Fibroblast of skin of abdomen (primary cell): Measurements from ENCODE around the gene MTA2.
"Not testable (repeated sequence)": the region's sequence is repeated elsewhere in the genome, so short reads cannot be mapped to it uniquely, and the experiment has no call there.

Experiments used
- DNase-seq: peaks from one replicate; pipeline ENCODE4 v3.0.0-alpha.2; 2013

The MTA2 gene

GRCh38 chr11:62592146-62592815, 9.4 kb downstream of the MTA2 start:
- DNase-seq, result no peak

- peak; percentile 99 for DNase-seq
Observed at GRCh38 chr11:62591448-62592145, 10.1 kb downstream of the MTA2 start, which contains the start of gene TUT1. TUT1 (minus strand) TSS chr11:62591523; CDS start chr11:62591485, 38 bp downstream.

GRCh38 chr11:62588966-62589637, 12.6 kb downstream of the MTA2 start:
- no peak for DNase-seq

GRCh38 chr11:62585356-62585755, 16.3 kb downstream of the MTA2 start:
- not testable (repeated sequence) for DNase-seq

- DNase-seq, result not testable (repeated sequence)
Observed at GRCh38 chr11:62581735-62582134, 19.9 kb downstream of the MTA2 start.

- DNase-seq, result no peak
Observed at GRCh38 chr11:62580959-62581715, 20.5 kb downstream of the MTA2 start.

- DNase-seq, result no peak
Observed at GRCh38 chr11:62579252-62579651, 22.4 kb downstream of the MTA2 start.

GRCh38 chr11:62578541-62578940, 23.1 kb downstream of the MTA2 start:
- no peak for DNase-seq

- peak; percentile 12 for DNase-seq
Observed at GRCh38 chr11:62577046-62577714, 24.5 kb downstream of the MTA2 start.

- no peak for DNase-seq
Observed at GRCh38 chr11:62575837-62576236, 25.8 kb downstream of the MTA2 start.

- no peak for DNase-seq
Observed at GRCh38 chr11:62575156-62575555, 26.5 kb downstream of the MTA2 start.

GRCh38 chr11:62574363-62575071, 27.1 kb downstream of the MTA2 start:
- DNase-seq, result peak; percentile 31

GRCh38 chr11:62573592-62574362, 27.9 kb downstream of the MTA2 start, which contains the start of gene EEF1G:
EEF1G (minus strand) TSS chr11:62573891; CDS start chr11:62573842, 49 bp downstream.
- peak; percentile 100 for DNase-seq

- peak; percentile 5 for DNase-seq
Observed at GRCh38 chr11:62573006-62573591, 28.6 kb downstream of the MTA2 start.

- no peak for DNase-seq
Observed at GRCh38 chr11:62572431-62572830, 29.2 kb downstream of the MTA2 start.

- not testable (repeated sequence) for DNase-seq
Observed at GRCh38 chr11:62571493-62571892, 30.2 kb downstream of the MTA2 start.

- not testable (repeated sequence) for DNase-seq
Observed at GRCh38 chr11:62570903-62571302, 30.8 kb downstream of the MTA2 start.

GRCh38 chr11:62569611-62570010, 32.1 kb downstream of the MTA2 start:
- no peak for DNase-seq

- no peak for DNase-seq
Observed at GRCh38 chr11:62567018-62567633, 34.5 kb downstream of the MTA2 start.

GRCh38 chr11:62566247-62566646, 35.4 kb downstream of the MTA2 start:
- DNase-seq, result no peak
